HepG2 (cell line): ENCODE data around the gene CLCN1. TPM values are rescaled to one million over a fixed set of nuclear protein-coding genes. Genes with fewer than 3 reads are reported as not detected.
A peak's percentile ranks its signal among the peaks of the same experiment; 100 is the strongest.

ENCODE experiments used
- CCDC6 ChIP-seq: sonication (generic); formaldehyde crosslinking; IDR thresholded peaks from 2 replicates; pipeline ENCODE4 v1.8.1; 2022; ENCODE audit warnings: mild to moderate bottlenecking, missing genetic modification reagents, moderate library complexity
- HIVEP1 ChIP-seq: sonication (generic); formaldehyde crosslinking; IDR thresholded peaks from 2 replicates; pipeline ENCODE4 v1.4.0; 2020; ENCODE audit warnings: mild to moderate bottlenecking, missing genetic modification reagents
- HMG20B ChIP-seq: conservative IDR thresholded peaks from 2 replicates; pipeline ENCODE4 v1.6.1; 2016; ENCODE audit warnings: missing genetic modification reagents, missing compliant biosample characterization
- MAF1 ChIP-seq: sonication (generic); formaldehyde crosslinking; IDR thresholded peaks from 2 replicates; pipeline ENCODE4 v1.5.0; 2020; ENCODE audit warnings: missing genetic modification reagents, borderline replicate concordance
- MATR3 ChIP-seq: sonication (generic); formaldehyde crosslinking; IDR thresholded peaks from 2 replicates; pipeline ENCODE4 v1.4.0; 2020; ENCODE audit warnings: missing genetic modification reagents
- MBD4 ChIP-seq: IDR thresholded peaks from 2 replicates; pipeline ENCODE4 v1.6.1; 2012; ENCODE audit warnings: low read length, inconsistent platforms, borderline replicate concordance
- MIXL1 ChIP-seq: IDR thresholded peaks from 2 replicates; pipeline ENCODE4 v1.6.1; 2016
- NCOA2 ChIP-seq: sonication (generic); formaldehyde crosslinking; IDR thresholded peaks from 2 replicates; pipeline ENCODE4 v1.8.0; 2022; ENCODE audit warnings: inconsistent platforms
- NCOR1 ChIP-seq: fragments of 200-600 bp; sonication (generic); IDR thresholded peaks from 2 replicates; pipeline ENCODE4 v1.7.0; 2017; ENCODE audit warnings: antibody characterized with exemption, low read length, borderline replicate concordance
- POLR2AphosphoS5 ChIP-seq: IDR thresholded peaks from 2 replicates; pipeline ENCODE4 v1.6.1; 2012; ENCODE audit warnings: low read depth, low read length
- SAP130 ChIP-seq: IDR thresholded peaks from 2 replicates; pipeline ENCODE4 v1.6.1; 2016; ENCODE audit warnings: low read depth
- ZKSCAN1 ChIP-seq: fragments of 150-350 bp; IDR thresholded peaks from 2 replicates; pipeline ENCODE4 v1.6.1; 2014; ENCODE audit warnings: low read length
- ZNF10 ChIP-seq: sonication (generic); formaldehyde crosslinking; IDR thresholded peaks from 2 replicates; pipeline ENCODE4 v1.4.0; 2020; ENCODE audit warnings: mild to moderate bottlenecking, low read depth, missing genetic modification reagents, borderline replicate concordance
- ZNF274 ChIP-seq: sonication (generic); formaldehyde crosslinking; IDR thresholded peaks from 2 replicates; pipeline ENCODE4 v1.5.1; 2020; ENCODE audit warnings: mild to moderate bottlenecking, missing genetic modification reagents
- ZNF318 ChIP-seq: sonication (generic); formaldehyde crosslinking; IDR thresholded peaks from 2 replicates; pipeline ENCODE4 v1.4.0; 2020; ENCODE audit warnings: mild to moderate bottlenecking, missing genetic modification reagents
- ZNF33B ChIP-seq: sonication (generic); formaldehyde crosslinking; IDR thresholded peaks from 2 replicates; pipeline ENCODE4 v1.5.1; 2020; ENCODE audit warnings: mild to moderate bottlenecking, missing genetic modification reagents
- ZNF567 ChIP-seq: sonication (generic); formaldehyde crosslinking; IDR thresholded peaks from 2 replicates; pipeline ENCODE4 v1.8.1; 2023; ENCODE audit warnings: mild to moderate bottlenecking, missing genetic modification reagents, borderline replicate concordance
- ZNF629 ChIP-seq: sonication (generic); formaldehyde crosslinking; conservative IDR thresholded peaks from 2 replicates; pipeline ENCODE4 v1.5.0; 2020; ENCODE audit warnings: missing genetic modification reagents
- ZNF773 ChIP-seq: sonication (generic); formaldehyde crosslinking; IDR thresholded peaks from 2 replicates; pipeline ENCODE4 v1.4.0; 2020; ENCODE audit warnings: missing genetic modification reagents, borderline replicate concordance
- ZSCAN22 ChIP-seq: sonication (generic); formaldehyde crosslinking; IDR thresholded peaks from 2 replicates; pipeline ENCODE4 v1.4.0; 2020; ENCODE audit warnings: mild to moderate bottlenecking, missing genetic modification reagents
- polyA plus RNA-seq, 8 experiments: library from polyadenylated mRNA; depleted of rRNA in 3 of 8; stranded (reverse) in 7 of 8; unstranded in 1 of 8; fragments of >200 nt; fragmentation: Illumina TruSeq in 4 of 8; extraction: Trizol in 4 of 8; gene quantifications; 2 replicates each; pipeline versions ENCODE4 v1.2.1 to v1.2.3, GENCODE V29; 2011 to 2016; ENCODE audit warnings: low read depth in 4 of 8, missing spikeins in 1 of 8, mixed read lengths in 1 of 8; ENCODE audit not compliant: insufficient read depth in 1 of 8
- total RNA-seq, 5 experiments: library from RNA; depleted of rRNA; stranded (reverse); fragments of >200 nt; fragmentation: Illumina TruSeq; extraction: Trizol; gene quantifications; 2 replicates each; pipeline ENCODE4 v1.2.3, GENCODE V29; 2016; ENCODE audit warnings: low read depth in 1 of 5
- TF ChIP-seq, protein P1 (sequence below), 2 experiments: sonication (generic) in 1 of 2; formaldehyde crosslinking in 1 of 2; IDR thresholded peaks; 2 replicates each; pipeline versions ENCODE4 v1.5.1 to v1.6.1; 2011 to 2020; ENCODE audit warnings: borderline replicate concordance in 1 of 2, low read depth in 1 of 2, low read length in 1 of 2, mild to moderate bottlenecking in 1 of 2, missing genetic modification reagents in 1 of 2, moderate library complexity in 1 of 2

Gene CLCN1
- total and polyA plus RNA-seq, 2 of the 13 experiments (the other 11 are each of a cell fraction or from before 2014, with no cell fraction given) = 0.01 TPM; not detected in 1

- TF ChIP-seq ZNF629 (no peak), ZNF33B (CRISPR knock-in tag) (no peak), SAP130 (peak; percentile 62; the same call in 1 of the 2 replicates), MBD4 (no peak), ZNF274 (no peak), HMG20B (CRISPR knock-in tag) (0 out of 2 replicates have a peak, but pooled peaks have one; percentile 34), ZSCAN22 (CRISPR knock-in tag) (no peak), ZNF567 (CRISPR knock-in tag) (no peak), ZNF10 (CRISPR knock-in tag) (no peak), ZNF773 (CRISPR knock-in tag) (no peak), ZNF318 (CRISPR knock-in tag) (no peak), NCOA2 (CRISPR knock-in tag) (no peak), POLR2AphosphoS5 (peak; percentile 77), HIVEP1 (CRISPR knock-in tag) (no peak), MIXL1 (peak; percentile 88; the same call in 1 of the 2 replicates), MATR3 (CRISPR knock-in tag) (no peak), NCOR1 (peak; percentile 87), CCDC6 (CRISPR knock-in tag) (no peak), MAF1 (no peak), ZKSCAN1 (no peak)
- TF ChIP-seq, protein P1, sequence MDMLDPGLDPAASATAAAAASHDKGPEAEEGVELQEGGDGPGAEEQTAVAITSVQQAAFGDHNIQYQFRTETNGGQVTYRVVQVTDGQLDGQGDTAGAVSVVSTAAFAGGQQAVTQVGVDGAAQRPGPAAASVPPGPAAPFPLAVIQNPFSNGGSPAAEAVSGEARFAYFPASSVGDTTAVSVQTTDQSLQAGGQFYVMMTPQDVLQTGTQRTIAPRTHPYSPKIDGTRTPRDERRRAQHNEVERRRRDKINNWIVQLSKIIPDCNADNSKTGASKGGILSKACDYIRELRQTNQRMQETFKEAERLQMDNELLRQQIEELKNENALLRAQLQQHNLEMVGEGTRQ (IDR thresholded peaks at IDR 0.05; ENCODE audit: low read depth, low read length) = no peak
- TF ChIP-seq, protein P1 (CRISPR knock-in tag; IDR thresholded peaks at IDR 0.05; ENCODE audit: borderline replicate concordance) = no peak
These were observed 31.1 kb upstream of the CLCN1 start, which contains the start of gene TMEM139 (continued) for GRCh38 chr7:143284591-143285469.
